Astrocyte (in vitro differentiated cells and primary cell): ENCODE measurements around the gene FADS3. TPM values are rescaled to one million over a fixed set of nuclear protein-coding genes. Genes with fewer than 3 reads are reported as not detected.
A peak's percentile ranks its signal among the peaks of the same experiment; 100 is the strongest.

Source experiments
- DNase-seq: peaks from one replicate; pipeline ENCODE4 v3.0.0-alpha.2; 2010; ENCODE audit warnings: low read depth
- FAIRE-seq: peaks from 2 replicates; lab custom pipeline; 2011; peaks lifted over from hg19 to GRCh38; lab: Jason Lieb, UNC
- H2AFZ ChIP-seq: 2 replicates; pipeline ENCODE4 v1.6.0; 2012; ENCODE audit warnings: low read depth, low read length, inconsistent platforms
- H3K27ac ChIP-seq: 2 replicates; pipeline ENCODE4 v1.5.1; 2011; ENCODE audit warnings: low read depth, low read length, inconsistent platforms
- H3K27me3 ChIP-seq: 2 replicates; pipeline ENCODE4 v1.6.0; 2011; ENCODE audit warnings: low read length, inconsistent platforms; ENCODE audit not compliant: insufficient read depth
- H3K36me3 ChIP-seq: 2 replicates; pipeline ENCODE4 v1.5.1; 2011; ENCODE audit warnings: low read length, inconsistent platforms; ENCODE audit not compliant: insufficient read depth
- H3K4me1 ChIP-seq: 2 replicates; pipeline ENCODE4 v1.5.1; 2011; ENCODE audit warnings: low read length, inconsistent platforms; ENCODE audit not compliant: insufficient read depth
- H3K4me2 ChIP-seq: 2 replicates; pipeline ENCODE4 v1.6.0; 2012; ENCODE audit warnings: low read length, inconsistent platforms
- H3K4me3 ChIP-seq: 2 replicates; pipeline ENCODE4 v1.5.1; 2011; ENCODE audit warnings: low read depth, mild to moderate bottlenecking, low read length, inconsistent platforms; ENCODE audit not compliant: insufficient read depth
- H3K79me2 ChIP-seq: 2 replicates; pipeline ENCODE4 v1.6.0; 2012; ENCODE audit warnings: mild to moderate bottlenecking, low read length, inconsistent platforms; ENCODE audit not compliant: insufficient read depth
- H3K9ac ChIP-seq: 2 replicates; pipeline ENCODE4 v1.6.0; 2012; ENCODE audit warnings: mild to moderate bottlenecking, low read length, inconsistent platforms
- H3K9me3 ChIP-seq: 2 replicates; pipeline ENCODE4 v1.5.1; 2012; ENCODE audit warnings: low read depth, mild to moderate bottlenecking, low read length, inconsistent platforms; ENCODE audit not compliant: insufficient read depth
- H4K20me1 ChIP-seq: 2 replicates; pipeline ENCODE4 v1.6.0; 2012; ENCODE audit warnings: low read length, inconsistent platforms; ENCODE audit not compliant: insufficient read depth
- H3K27ac Mint-ChIP-seq: one replicate; pipeline ENCODE4 v1.8.0; 2021; ENCODE audit warnings: mild to moderate bottlenecking, mixed read lengths; ENCODE audit not compliant: unreplicated experiment
- H3K27me3 Mint-ChIP-seq: one replicate; pipeline ENCODE4 v1.8.0; 2021; ENCODE audit warnings: low read depth, mixed read lengths; ENCODE audit not compliant: unreplicated experiment
- H3K36me3 Mint-ChIP-seq: one replicate; pipeline ENCODE4 v1.8.0; 2021; ENCODE audit warnings: low read depth, mixed read lengths; ENCODE audit not compliant: unreplicated experiment
- H3K4me1 Mint-ChIP-seq: one replicate; pipeline ENCODE4 v1.8.0; 2021; ENCODE audit warnings: low read depth, mixed read lengths; ENCODE audit not compliant: unreplicated experiment
- H3K4me3 Mint-ChIP-seq: one replicate; pipeline ENCODE4 v1.8.0; 2021; ENCODE audit warnings: mild to moderate bottlenecking, moderate library complexity, mixed read lengths; ENCODE audit not compliant: unreplicated experiment
- H3K9me3 Mint-ChIP-seq: one replicate; pipeline ENCODE4 v1.8.0; 2021; ENCODE audit warnings: mild to moderate bottlenecking, mixed read lengths; ENCODE audit not compliant: unreplicated experiment
- EZH2 ChIP-seq: IDR thresholded peaks from 2 replicates; pipeline ENCODE4 v1.6.1; 2012; ENCODE audit warnings: mild to moderate bottlenecking, low read length, inconsistent platforms; ENCODE audit not compliant: insufficient read depth
- total RNA-seq: library from RNA; stranded (reverse); gene quantifications from 2 replicates; pipeline ENCODE4 v1.2.1, GENCODE V29; 2021
- TF ChIP-seq, protein P1 (sequence below): IDR thresholded peaks from 2 replicates; pipeline ENCODE4 v1.5.1; 2011; ENCODE audit warnings: low read depth, mild to moderate bottlenecking, inconsistent platforms, low read length, moderate library complexity; ENCODE audit not compliant: insufficient read depth

FADS3 gene
- total RNA-seq, 1 donor from 2014 or later: 59.1 TPM

DNA sequence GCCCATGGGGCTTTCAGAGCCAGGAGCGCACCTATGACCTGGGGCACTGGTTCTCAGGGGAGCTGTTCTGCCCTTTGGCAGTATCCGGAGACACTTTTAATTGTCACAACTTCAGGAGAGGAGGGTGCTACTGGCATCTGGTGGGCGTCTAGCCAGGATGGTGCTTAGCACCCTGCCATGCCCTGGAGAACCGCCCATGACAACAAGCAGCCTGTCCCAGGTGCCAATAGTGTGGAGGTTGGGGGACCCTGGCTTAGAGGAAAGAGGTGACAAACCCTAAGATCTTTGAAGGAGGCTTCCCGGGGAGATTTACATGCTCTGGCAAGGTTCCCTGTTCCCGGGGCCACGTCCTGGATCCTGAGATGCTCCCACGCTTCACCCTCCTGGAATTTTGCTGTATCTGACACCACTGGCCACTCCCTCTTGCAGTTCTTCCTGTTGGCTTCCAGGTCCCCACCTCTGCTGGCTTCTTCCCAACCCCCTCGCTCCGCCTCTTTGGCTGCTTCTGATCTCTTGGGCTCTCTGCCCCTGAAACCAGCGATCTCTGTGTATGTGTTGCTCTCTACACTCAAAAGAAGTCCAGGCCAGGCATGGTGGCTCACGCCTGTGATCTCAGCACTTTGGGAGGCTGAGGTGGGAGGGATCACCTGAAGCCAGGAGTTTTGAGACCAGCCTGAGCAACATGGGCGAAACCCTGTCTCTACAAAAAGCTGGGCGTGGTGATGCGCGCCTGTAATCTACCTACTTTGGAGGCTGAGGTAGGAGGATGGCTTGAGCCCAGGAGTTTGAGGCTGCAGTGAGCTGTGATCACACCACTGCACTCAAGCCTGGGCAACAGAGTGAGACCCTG is 31.1 kb downstream of the FADS3 start:
- no peak overlapping the region for H3K27ac ChIP-seq
- no peaks in the 10 kb centered on the region for H3K4me1 Mint-ChIP-seq
- no peak overlapping the region for H3K4me2 ChIP-seq
- H3K9ac ChIP-seq: no peak overlapping the region
- H3K36me3 ChIP-seq: peaks cover 28% of the 10 kb centered on the region
- no peaks in the 10 kb centered on the region for H3K4me1 ChIP-seq
- no peaks in the 10 kb centered on the region for H3K27me3 ChIP-seq
- H2AFZ ChIP-seq: no peak overlapping the region
- peaks cover 27% of the 10 kb centered on the region for H3K36me3 Mint-ChIP-seq
- FAIRE-seq (no peak), DNase-seq (peak; percentile 21)
- no peak overlapping the region for H3K4me3 ChIP-seq
- H3K79me2 ChIP-seq: no peaks in the 10 kb centered on the region
- H3K9me3 ChIP-seq: no peaks in the 10 kb centered on the region
- peaks cover 31% of the 10 kb centered on the region for H4K20me1 ChIP-seq
- H3K4me3 Mint-ChIP-seq: peak overlapping the region; percentile 17
- H3K27me3 Mint-ChIP-seq: no peaks in the 10 kb centered on the region
- TF ChIP-seq EZH2: no peak
- TF ChIP-seq, protein P1, sequence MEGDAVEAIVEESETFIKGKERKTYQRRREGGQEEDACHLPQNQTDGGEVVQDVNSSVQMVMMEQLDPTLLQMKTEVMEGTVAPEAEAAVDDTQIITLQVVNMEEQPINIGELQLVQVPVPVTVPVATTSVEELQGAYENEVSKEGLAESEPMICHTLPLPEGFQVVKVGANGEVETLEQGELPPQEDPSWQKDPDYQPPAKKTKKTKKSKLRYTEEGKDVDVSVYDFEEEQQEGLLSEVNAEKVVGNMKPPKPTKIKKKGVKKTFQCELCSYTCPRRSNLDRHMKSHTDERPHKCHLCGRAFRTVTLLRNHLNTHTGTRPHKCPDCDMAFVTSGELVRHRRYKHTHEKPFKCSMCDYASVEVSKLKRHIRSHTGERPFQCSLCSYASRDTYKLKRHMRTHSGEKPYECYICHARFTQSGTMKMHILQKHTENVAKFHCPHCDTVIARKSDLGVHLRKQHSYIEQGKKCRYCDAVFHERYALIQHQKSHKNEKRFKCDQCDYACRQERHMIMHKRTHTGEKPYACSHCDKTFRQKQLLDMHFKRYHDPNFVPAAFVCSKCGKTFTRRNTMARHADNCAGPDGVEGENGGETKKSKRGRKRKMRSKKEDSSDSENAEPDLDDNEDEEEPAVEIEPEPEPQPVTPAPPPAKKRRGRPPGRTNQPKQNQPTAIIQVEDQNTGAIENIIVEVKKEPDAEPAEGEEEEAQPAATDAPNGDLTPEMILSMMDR: no peak
- no peaks in the 10 kb centered on the region for H3K9me3 Mint-ChIP-seq
- no peak overlapping the region for H3K27ac Mint-ChIP-seq

DNA sequence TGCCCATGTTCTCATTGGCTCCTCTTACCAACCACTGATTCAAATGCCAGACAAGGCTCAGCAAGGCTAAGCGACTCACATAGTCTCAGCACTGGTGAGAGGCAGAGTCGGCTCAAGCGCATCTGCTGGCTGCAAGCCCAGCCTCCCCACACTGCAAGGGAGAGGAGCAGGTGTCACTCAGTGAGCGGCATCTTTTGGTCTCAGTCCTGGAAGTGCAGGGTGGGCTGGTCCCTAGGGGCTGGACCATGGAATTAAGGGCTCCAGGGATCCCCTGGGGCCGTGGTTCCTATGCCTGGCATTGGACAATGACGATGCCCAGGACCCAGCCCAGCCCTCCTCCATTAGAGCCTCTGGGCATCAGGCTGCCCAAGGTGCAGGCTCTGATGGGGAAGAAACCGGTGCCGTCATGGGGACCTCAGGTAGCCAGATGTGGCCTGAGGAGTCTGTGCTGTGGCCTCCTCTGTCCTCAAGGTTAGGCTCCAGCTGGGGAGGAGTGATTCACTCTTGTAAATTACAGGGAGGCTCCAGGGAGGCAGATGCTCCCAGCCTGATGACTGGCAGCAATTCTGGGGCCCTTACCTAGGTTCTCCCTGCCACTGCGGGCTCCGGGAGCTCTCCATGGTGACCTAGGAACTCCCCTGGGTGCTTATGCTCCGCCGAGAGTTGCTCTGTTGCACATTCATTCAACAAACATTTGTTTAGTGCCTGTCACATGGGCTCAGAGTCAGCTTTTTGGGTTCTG is 35.2 kb downstream of the FADS3 start:
- Mint-ChIP-seq H3K4me1 (no peaks in the 10 kb centered on the region), H3K27ac (no peak overlapping the region), H3K36me3 (peaks cover 17% of the 10 kb centered on the region), H3K9me3 (no peaks in the 10 kb centered on the region), H3K27me3 (no peaks in the 10 kb centered on the region), H3K4me3 (no peak overlapping the region)
- Histone ChIP-seq H3K9ac (no peak overlapping the region), H3K79me2 (no peaks in the 10 kb centered on the region), H3K36me3 (peaks cover 39% of the 10 kb centered on the region), H3K4me3 (no peak overlapping the region), H4K20me1 (peaks cover 62% of the 10 kb centered on the region), H3K4me1 (no peaks in the 10 kb centered on the region), H3K27me3 (no peaks in the 10 kb centered on the region), H2AFZ (no peak overlapping the region), H3K27ac (no peak overlapping the region), H3K4me2 (no peak overlapping the region), H3K9me3 (no peaks in the 10 kb centered on the region)
- TF ChIP-seq, protein P1: no peak
- no peak for TF ChIP-seq EZH2
- DNase-seq (no peak), FAIRE-seq (no peak)
